GM18526 (cell line): Measurements from ENCODE around the gene HCAR2.

Source experiments
- POLR2A ChIP-seq: IDR thresholded peaks from 3 replicates; pipeline ENCODE4 v1.6.1; 2011; ENCODE audit not compliant: insufficient read length; ENCODE audit errors: extremely low read depth

HCAR2 gene

GRCh38 chr12:122661938-122662337 is 41.2 kb downstream of the HCAR2 start:
- no peak for TF ChIP-seq POLR2A

- TF ChIP-seq POLR2A: no peak
These were observed 41.9 kb downstream of the HCAR2 start for GRCh38 chr12:122661246-122661645.

GRCh38 chr12:122659579-122659978 is 43.6 kb downstream of the HCAR2 start:
- no peak for TF ChIP-seq POLR2A

GRCh38 chr12:122656298-122656697 is 46.9 kb downstream of the HCAR2 start:
- TF ChIP-seq POLR2A: no peak

GRCh38 chr12:122651520-122652224 is 51.5 kb downstream of the HCAR2 start:
- no peak for TF ChIP-seq POLR2A
